Measurements from ENCODE around the gene CENATAC. TPM values are rescaled to one million over a fixed set of nuclear protein-coding genes. Genes with fewer than 3 reads are reported as not detected.
"Not testable (repeated sequence)": the region's sequence is repeated elsewhere in the genome, so short reads cannot be mapped to it uniquely, and the experiment has no call there.

The CENATAC gene
- total and polyA plus RNA-seq, 8 donors = 9.1 to 86.2 (median 17.0) TPM

DNA sequence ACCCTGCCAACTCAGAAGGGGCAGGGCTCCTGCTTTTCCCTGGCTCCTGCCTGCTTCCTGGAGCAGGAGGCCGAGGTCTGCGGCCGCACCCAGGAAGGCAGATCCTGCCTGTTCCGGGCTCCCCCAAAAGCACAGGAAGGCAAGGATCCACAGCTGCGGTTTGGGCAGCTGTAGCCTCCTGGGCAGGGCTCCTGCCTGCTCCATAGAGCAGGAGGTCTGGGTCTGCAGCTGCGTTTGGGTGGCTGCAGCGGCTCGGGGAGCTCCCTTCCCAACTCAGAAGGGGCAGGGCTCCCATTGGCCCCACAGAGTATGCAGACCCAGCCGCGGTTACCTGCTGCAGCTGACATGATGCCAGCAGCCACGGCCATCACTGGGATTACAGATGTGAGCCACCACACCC, 36.3 kb upstream of the CENATAC start:
- DNase-seq = no peak
- intact Hi-C loops (cut with DNase I) = no loop called here
- 56 to 58% methylated on average over 11 of the region's 11 CpGs for WGBS, 2 donors
- Histone ChIP-seq H3K4me3 (no peak overlapping the region), H3K4me1 (no peaks in the 10 kb centered on the region), H3K36me3 (no peaks in the 10 kb centered on the region), H3K27me3 (no peaks in the 10 kb centered on the region), H3K9me3 (no peaks in the 10 kb centered on the region), H3K27ac (no peak overlapping the region)
- TF ChIP-seq, protein P1, sequence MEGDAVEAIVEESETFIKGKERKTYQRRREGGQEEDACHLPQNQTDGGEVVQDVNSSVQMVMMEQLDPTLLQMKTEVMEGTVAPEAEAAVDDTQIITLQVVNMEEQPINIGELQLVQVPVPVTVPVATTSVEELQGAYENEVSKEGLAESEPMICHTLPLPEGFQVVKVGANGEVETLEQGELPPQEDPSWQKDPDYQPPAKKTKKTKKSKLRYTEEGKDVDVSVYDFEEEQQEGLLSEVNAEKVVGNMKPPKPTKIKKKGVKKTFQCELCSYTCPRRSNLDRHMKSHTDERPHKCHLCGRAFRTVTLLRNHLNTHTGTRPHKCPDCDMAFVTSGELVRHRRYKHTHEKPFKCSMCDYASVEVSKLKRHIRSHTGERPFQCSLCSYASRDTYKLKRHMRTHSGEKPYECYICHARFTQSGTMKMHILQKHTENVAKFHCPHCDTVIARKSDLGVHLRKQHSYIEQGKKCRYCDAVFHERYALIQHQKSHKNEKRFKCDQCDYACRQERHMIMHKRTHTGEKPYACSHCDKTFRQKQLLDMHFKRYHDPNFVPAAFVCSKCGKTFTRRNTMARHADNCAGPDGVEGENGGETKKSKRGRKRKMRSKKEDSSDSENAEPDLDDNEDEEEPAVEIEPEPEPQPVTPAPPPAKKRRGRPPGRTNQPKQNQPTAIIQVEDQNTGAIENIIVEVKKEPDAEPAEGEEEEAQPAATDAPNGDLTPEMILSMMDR (IDR thresholded peaks at IDR 0.05) = no peak
- FAIRE-seq = no peak
- no peak for ATAC-seq

DNA sequence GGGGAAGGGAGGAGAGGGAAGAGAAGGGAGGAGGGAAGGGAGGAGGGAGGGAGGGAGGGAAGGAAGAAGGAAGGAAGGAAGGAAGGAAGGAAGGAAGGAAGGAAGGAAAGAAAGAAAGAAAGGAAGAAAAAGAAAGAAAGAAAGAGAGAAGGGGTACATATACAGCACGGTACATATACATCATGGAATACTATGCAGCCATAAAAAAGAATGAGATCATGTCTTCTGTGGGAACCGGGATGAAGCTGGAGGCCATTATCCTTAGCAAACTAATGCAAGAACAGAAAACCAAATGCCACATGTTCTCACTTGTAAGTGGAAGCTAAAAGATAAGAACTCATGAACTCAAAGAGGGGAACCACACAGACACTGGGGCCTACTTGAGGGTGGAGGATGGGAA, 28.4 kb upstream of the CENATAC start:
- H3K27me3 ChIP-seq; H3K27ac ChIP-seq; H3K4me1 ChIP-seq; intact Hi-C loops (cut with DNase I); H3K4me3 ChIP-seq; FAIRE-seq; H3K36me3 ChIP-seq; DNase-seq; ATAC-seq; H3K9me3 ChIP-seq: not testable (repeated sequence)
- 94 to 98% methylated on average over 2 of the region's 2 CpGs for WGBS, 2 donors

GRCh38 chr11:118971646-118972045, 26.3 kb upstream of the CENATAC start, which contains the start of gene FOXR1:
Gene FOXR1 (plus strand): TSS chr11:118971761. CDS start chr11:118971932, 171 bp downstream.
- no peaks in the 10 kb centered on the region for H3K27me3 ChIP-seq
- H3K9me3 ChIP-seq = no peaks in the 10 kb centered on the region
- no peak for ATAC-seq
- no peak within 1 kb of the TSS for H3K27ac ChIP-seq
- WGBS, 2 donors = 36% methylated on average over 32 to 33 of the region's 33 CpGs
- no peak within 1 kb of the TSS for H3K4me3 ChIP-seq
- no peaks in the 10 kb centered on the region for H3K4me1 ChIP-seq
- FAIRE-seq = no peak
- intact Hi-C loops (cut with DNase I) = no loop called here
- DNase-seq = no peak
- TF ChIP-seq, protein P1 (IDR thresholded peaks at IDR 0.05) = no peak
- no peaks in the 10 kb centered on the region for H3K36me3 ChIP-seq

DNA sequence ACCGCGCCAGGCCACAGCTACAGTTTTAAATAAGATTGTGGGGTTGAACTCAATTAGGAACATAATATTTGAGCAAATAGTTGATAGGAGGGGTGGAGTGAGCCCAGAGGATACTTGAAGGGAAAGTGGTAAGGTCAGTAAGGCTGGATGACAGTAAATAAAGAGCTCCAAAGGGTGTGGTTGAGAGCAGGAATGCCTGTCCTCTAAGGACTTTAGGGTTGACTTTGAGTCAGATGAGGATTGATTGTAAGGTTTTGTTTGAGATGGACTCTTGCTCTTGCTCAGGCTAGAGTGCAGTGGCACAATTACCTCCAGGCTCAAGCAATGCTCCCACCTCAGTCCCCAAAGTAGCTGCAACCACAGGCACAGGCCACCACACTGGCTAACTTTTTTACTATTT, 24.0 kb upstream of the CENATAC start:
- Histone ChIP-seq H3K9me3 (no peaks in the 10 kb centered on the region), H3K27ac (no peak overlapping the region), H3K4me1 (no peaks in the 10 kb centered on the region), H3K36me3 (no peaks in the 10 kb centered on the region), H3K4me3 (no peak overlapping the region), H3K27me3 (no peaks in the 10 kb centered on the region)
- intact Hi-C loops (cut with DNase I) = no loop called here
- no peak for DNase-seq
- TF ChIP-seq, protein P1 (IDR thresholded peaks at IDR 0.05) = no peak
- FAIRE-seq = no peak
- ATAC-seq = no peak
- WGBS, 2 donors = 88 to 97% methylated on average over 2 of the region's 2 CpGs

DNA sequence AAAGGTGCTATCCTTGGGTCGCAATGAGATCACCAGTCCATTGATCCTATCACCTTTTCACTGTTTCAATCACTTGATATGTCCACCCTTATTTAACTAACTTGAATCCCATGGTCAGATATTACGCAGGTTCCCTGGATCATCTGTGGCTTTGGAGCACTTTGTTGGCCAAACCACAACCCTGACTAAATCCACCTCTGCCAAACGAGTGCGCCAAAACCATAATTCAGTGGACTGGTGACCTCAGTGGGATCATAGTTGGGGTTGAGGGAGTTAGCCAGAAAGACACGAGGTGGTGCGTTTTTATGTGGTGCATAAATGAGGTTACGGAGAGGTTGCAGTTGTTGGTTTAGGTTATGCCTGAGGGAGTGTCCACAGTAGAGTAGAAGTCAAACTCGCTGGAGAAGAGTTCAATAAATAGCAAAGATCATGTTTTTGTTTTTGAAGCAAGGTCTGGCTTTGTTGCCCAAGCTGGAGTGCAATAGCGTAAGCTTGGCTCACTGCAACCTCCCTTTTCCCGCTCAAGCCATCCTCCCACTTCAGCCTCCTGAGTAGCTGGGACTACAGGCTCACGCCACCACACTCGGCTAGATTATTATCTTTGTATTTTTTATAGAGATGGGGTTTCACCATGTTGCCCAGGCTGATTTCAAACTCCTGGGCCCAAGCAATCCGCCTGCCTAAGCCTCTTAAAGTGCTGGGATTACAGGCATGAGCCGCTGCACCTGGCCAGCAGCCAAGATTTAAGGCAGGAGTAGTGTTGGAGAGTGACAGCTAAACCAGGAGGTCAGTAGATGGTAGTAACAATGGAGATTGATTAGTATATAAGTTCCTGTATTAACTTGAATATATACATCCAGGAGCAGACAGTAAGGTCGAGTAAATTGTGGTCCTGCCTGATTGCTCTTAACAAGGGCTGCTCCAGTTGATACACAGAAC, 21.9 kb upstream of the CENATAC start:
- no peaks in the 10 kb centered on the region for H3K36me3 ChIP-seq
- WGBS, 2 donors = 79 to 82% methylated on average over 15 of the region's 15 CpGs
- DNase-seq (no peak), ATAC-seq (no peak), FAIRE-seq (no peak)
- H3K4me3 ChIP-seq = no peak overlapping the region
- no peaks in the 10 kb centered on the region for H3K9me3 ChIP-seq
- intact Hi-C loops (cut with DNase I) = no loop called here
- H3K27ac ChIP-seq = no peak overlapping the region
- H3K4me1 ChIP-seq = no peaks in the 10 kb centered on the region
- TF ChIP-seq, protein P1 (IDR thresholded peaks at IDR 0.05) = no peak
- H3K27me3 ChIP-seq = no peaks in the 10 kb centered on the region

All from pancreas (tissue), 10 donors.